SK-N-MC (cell line): ENCODE data around the gene PCGF3.

Experiments used
- DNase-seq: peaks from one replicate; pipeline ENCODE4 v3.0.0-alpha.2; 2011; ENCODE audit warnings: low read depth, low spot score
- H3K27ac ChIP-seq: fragments of 200-600 bp; sonication (generic); 2 replicates; pipeline ENCODE4 v1.5.1; 2016; ENCODE audit warnings: mixed run types
- H3K36me3 ChIP-seq: fragments of 200-600 bp; sonication (generic); 2 replicates; pipeline ENCODE4 v1.6.1; 2017; ENCODE audit warnings: antibody characterized with exemption, low read length, mixed read lengths; ENCODE audit not compliant: insufficient read depth
- H3K4me3 ChIP-seq: fragments of 200-600 bp; sonication (generic); 2 replicates; pipeline ENCODE4 v1.5.1; 2016
- H3K9ac ChIP-seq: fragments of 200-600 bp; sonication (generic); 2 replicates; pipeline ENCODE4 v1.8.0; 2017; ENCODE audit warnings: mixed run types, mixed read lengths; ENCODE audit not compliant: insufficient read length
- H3K9me3 ChIP-seq: fragments of 200-600 bp; sonication (generic); 2 replicates; pipeline ENCODE4 v1.6.1; 2017; ENCODE audit warnings: low read depth, mild to moderate bottlenecking, antibody characterized with exemption, low read length, moderate library complexity, mixed read lengths
- EZH2 ChIP-seq: fragments of 200-600 bp; sonication (generic); IDR thresholded peaks from one replicate; pipeline ENCODE4 v1.6.1; 2017; ENCODE audit warnings: antibody characterized with exemption
- FOXP2 ChIP-seq: optimal IDR thresholded peaks from 2 replicates; pipeline ENCODE3; 2011; ENCODE audit warnings: mild to moderate bottlenecking, moderate library complexity; ENCODE audit not compliant: insufficient read depth; ENCODE audit errors: extremely low read length, control extremely low read depth
- POLR2AphosphoS5 ChIP-seq: IDR thresholded peaks from 2 replicates; pipeline ENCODE4 v1.6.1; 2012; ENCODE audit warnings: mild to moderate bottlenecking, low read depth, low read length, borderline replicate concordance

Gene PCGF3

GRCh38 chr4:738781-739280, 33.2 kb downstream of the PCGF3 start:
- no peak overlapping the region for H3K4me3 ChIP-seq
- H3K9ac ChIP-seq = no peak overlapping the region
- no peak for DNase-seq
- no peaks in the 10 kb centered on the region for H3K9me3 ChIP-seq
- TF ChIP-seq FOXP2 (no peak), POLR2AphosphoS5 (no peak), EZH2 (no peak)
- peaks cover 57% of the 10 kb centered on the region for H3K36me3 ChIP-seq
- H3K27ac ChIP-seq = no peak overlapping the region

GRCh38 chr4:739569-739968, 33.9 kb downstream of the PCGF3 start:
- H3K36me3 ChIP-seq = peaks cover 49% of the 10 kb centered on the region

GRCh38 chr4:740011-740410, 34.4 kb downstream of the PCGF3 start:
- Histone ChIP-seq H3K36me3 (peaks cover 45% of the 10 kb centered on the region), H3K4me3 (no peak overlapping the region), H3K9ac (no peak overlapping the region), H3K9me3 (no peaks in the 10 kb centered on the region), H3K27ac (no peak overlapping the region)
- DNase-seq = no peak
- TF ChIP-seq POLR2AphosphoS5 (no peak), FOXP2 (no peak), EZH2 (no peak)

More at GRCh38 chr4:739569-739968, 33.9 kb downstream of the PCGF3 start:
- Histone ChIP-seq H3K9ac (no peak overlapping the region), H3K4me3 (no peak overlapping the region), H3K9me3 (no peaks in the 10 kb centered on the region), H3K27ac (no peak overlapping the region)
- DNase-seq = no peak
- no peak for TF ChIP-seq EZH2
- no peak for TF ChIP-seq FOXP2
- no peak for TF ChIP-seq POLR2AphosphoS5

GRCh38 chr4:740656-741282, 35.1 kb downstream of the PCGF3 start:
- H3K36me3 ChIP-seq = peaks cover 37% of the 10 kb centered on the region
- H3K27ac ChIP-seq = no peak overlapping the region

GRCh38 chr4:742096-742741, 36.6 kb downstream of the PCGF3 start:
- no peak overlapping the region for H3K9ac ChIP-seq
- TF ChIP-seq FOXP2 (no peak), EZH2 (no peak), POLR2AphosphoS5 (no peak)
- no peaks in the 10 kb centered on the region for H3K9me3 ChIP-seq
- peaks cover 30% of the 10 kb centered on the region for H3K36me3 ChIP-seq
- no peak overlapping the region for H3K27ac ChIP-seq
- DNase-seq = no peak
- no peak overlapping the region for H3K4me3 ChIP-seq

More at GRCh38 chr4:740656-741282, 35.1 kb downstream of the PCGF3 start:
- Histone ChIP-seq H3K9me3 (no peaks in the 10 kb centered on the region), H3K9ac (no peak overlapping the region), H3K4me3 (no peak overlapping the region)
- DNase-seq = no peak
- no peak for TF ChIP-seq FOXP2
- TF ChIP-seq POLR2AphosphoS5 = no peak
- no peak for TF ChIP-seq EZH2

- TF ChIP-seq EZH2 = no peak
- TF ChIP-seq POLR2AphosphoS5 = no peak
- TF ChIP-seq FOXP2 = no peak
- Histone ChIP-seq H3K4me3 (no peak overlapping the region), H3K36me3 (peaks cover 25% of the 10 kb centered on the region), H3K27ac (peak overlapping the region; percentile 48), H3K9me3 (no peaks in the 10 kb centered on the region), H3K9ac (no peak overlapping the region)
- no peak for DNase-seq
Observed at GRCh38 chr4:742742-743311, 37.2 kb downstream of the PCGF3 start.

- no peak for DNase-seq
- Histone ChIP-seq H3K9ac (no peak overlapping the region), H3K4me3 (no peak overlapping the region), H3K36me3 (peaks cover 27% of the 10 kb centered on the region), H3K27ac (peak overlapping the region; percentile 48), H3K9me3 (no peaks in the 10 kb centered on the region)
- no peak for TF ChIP-seq FOXP2
- no peak for TF ChIP-seq POLR2AphosphoS5
- TF ChIP-seq EZH2 = no peak
Observed at GRCh38 chr4:743463-744211, 38.0 kb downstream of the PCGF3 start.
